HG02852 (cell line): ENCODE data around the gene CNFN.

Experiments used
- ATAC-seq: cut with Tn5 transposase; IDR thresholded peaks from one replicate; pipeline ENCODE4 v1.9.1; 2021; ENCODE audit warnings: mild to moderate bottlenecking, moderate library complexity; ENCODE audit not compliant: unreplicated experiment

Gene CNFN

DNA sequence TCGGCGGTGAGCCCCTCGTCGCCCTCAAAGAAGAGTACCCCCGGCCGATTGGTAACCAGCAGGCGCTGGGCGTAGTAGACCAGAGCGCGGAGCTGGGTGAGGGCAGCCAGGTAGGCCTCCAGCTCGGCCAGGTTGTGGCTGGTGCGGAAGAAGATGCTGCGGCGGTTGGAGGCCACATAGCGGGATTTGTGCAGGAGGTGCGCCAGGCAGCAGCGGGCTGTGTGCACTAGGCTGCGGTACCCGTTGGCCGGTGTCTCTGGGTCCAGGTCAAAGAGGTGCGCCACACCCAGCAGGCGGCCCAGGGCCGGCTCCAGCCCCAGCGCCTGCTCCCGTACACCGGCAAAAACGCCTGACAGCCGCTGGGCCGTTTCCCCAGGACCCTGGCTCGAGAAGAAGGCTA, 20.3 kb upstream of the CNFN start:
- no peak for ATAC-seq

- no peak for ATAC-seq
Measured at GRCh38 chr19:42409477-42409876, 19.4 kb upstream of the CNFN start.

GRCh38 chr19:42407816-42408175, 17.7 kb upstream of the CNFN start:
- no peak for ATAC-seq

GRCh38 chr19:42407085-42407815, 17.2 kb upstream of the CNFN start:
- no peak for ATAC-seq

- ATAC-seq = no peak
Measured at GRCh38 chr19:42406111-42406510, 16.0 kb upstream of the CNFN start.

GRCh38 chr19:42403586-42403985, 13.5 kb upstream of the CNFN start:
- ATAC-seq = no peak

DNA sequence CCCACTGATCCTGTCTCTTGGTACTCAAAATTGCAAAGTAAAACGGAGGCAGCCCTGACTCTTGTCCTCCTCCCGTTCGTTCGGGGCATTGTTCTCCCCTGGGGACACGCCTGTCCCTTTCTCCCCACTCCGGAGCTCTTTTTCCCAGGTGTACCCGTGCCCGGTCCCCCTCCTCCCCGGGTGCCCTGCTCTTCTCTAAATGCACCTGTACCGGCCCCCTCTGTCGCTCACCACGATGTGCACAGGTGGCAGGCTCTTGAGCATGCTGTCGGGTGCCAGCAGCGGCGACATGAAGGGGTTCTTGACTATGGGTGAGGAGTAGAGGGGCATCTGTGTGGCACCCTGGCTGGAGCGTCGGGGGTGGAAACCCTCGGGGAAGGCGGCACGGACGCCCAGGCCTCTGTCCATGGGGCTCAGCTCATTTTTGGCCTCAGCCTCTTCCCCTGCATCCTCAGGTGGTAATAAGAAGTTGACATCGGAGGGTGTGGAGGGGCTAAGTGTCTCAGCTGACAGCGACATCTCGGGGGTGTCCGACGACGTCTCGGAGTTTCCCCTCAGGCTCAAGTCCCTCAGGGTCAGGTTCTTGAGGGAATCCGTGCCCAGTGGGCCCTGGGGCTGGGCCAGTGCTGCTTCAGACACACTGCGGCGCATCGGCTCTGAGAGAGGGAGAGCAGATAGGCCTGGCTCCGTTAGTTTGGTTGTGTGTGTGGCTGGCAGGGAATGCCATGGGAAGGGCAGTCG, 12.4 kb upstream of the CNFN start:
- no peak for ATAC-seq

DNA sequence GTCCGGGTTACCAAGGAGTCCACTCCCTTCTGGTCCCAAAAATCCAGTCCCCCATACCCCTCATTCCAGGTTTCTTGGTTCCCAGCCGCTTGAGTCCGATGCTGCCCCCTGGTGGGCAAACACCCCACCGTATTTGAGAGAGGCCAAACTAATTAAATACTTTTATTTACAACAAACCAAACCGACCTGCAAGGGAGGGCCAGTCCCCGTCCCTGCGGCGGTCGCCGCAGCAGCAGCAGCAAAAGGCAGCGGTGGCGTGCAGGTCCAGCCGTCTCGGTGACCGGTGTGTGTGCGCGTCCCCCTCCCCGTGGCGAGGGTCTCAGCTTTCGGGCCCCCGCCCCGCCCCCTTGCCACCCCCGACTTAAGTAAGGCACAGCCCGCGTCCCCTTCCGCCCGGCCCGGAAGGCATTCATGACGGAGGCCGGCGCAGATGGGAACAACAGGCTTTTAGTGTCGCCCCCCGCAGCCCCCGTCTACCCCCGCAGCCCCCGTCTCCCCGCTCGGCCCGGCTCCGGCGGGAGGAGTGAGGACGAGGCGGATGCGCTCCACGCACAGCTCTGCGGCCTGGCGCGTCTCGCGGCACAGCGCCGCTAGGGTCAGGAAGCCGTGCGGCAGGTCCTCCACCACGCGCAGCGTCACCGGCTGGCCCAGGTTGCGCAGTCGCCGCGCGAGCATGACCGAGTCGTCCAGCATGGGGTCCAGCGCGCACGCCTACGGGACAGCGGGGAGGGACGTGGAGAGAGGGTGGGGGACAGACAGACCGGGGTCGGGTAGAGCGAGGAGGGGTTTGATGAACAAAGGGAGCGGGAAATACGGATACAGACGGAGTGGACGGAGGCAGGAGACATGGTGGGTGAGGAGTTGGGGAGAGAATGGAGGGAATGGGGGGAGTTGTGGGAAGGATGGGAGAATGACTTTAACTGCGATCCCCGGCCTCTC, 11.5 kb upstream of the CNFN start:
- no peak for ATAC-seq

GRCh38 chr19:42400404-42400803, 10.3 kb upstream of the CNFN start:
- ATAC-seq = no peak

DNA sequence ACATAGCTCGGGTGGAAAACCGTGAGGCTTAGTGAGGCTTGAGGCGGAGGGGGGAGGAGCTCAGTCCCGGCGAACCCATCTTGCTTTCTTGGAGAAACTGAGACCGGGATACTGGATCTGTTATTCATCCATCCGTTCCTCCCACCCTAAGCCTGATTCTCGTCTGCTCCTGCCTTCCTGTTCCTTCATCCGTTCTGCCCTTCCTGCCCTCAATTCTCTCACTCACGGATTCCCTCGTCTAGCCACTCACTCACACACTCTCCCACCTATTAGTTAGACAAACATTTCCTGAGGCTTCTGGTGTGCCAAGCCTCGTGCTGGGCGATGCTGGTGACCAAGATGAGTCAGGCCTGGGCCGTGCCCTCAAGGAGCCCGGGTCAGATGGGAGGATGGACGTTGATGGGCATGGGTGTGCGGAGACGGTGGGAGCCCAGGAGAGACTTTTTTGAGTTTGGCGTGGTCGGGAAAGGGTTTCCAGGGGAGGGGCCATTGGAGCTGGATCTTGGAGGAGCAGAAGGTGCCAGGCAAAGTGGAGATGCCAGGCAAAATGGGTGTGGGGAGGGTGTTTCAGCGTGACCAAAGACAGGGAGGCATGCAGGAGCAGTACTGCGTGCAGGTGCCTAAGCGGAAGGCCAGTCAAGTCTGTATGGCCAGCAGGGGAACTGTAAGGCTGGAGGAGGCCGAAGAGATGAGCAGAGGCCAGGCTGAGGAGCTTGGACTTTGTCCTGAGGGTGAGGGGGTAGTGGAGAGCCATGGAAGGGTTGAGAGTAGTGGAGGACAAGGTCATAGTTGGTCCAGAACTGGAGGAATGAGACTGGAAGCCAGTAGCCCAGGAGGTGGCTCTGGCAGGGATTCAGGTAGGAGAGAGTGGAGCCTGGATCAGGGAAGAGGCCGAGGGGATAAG, 7.4 kb upstream of the CNFN start:
- ATAC-seq = no peak

- peak; percentile 96 for ATAC-seq
Measured at GRCh38 chr19:42396381-42397262, 6.5 kb upstream of the CNFN start.

GRCh38 chr19:42394751-42395150, 4.7 kb upstream of the CNFN start:
- no peak for ATAC-seq

- no peak for ATAC-seq
Measured at GRCh38 chr19:42392165-42392564, 2.1 kb upstream of the CNFN start.

GRCh38 chr19:42388851-42389489, 1.1 kb downstream of the CNFN start:
- no peak for ATAC-seq

GRCh38 chr19:42386974-42387707, 3.0 kb downstream of the CNFN start:
- ATAC-seq = no peak

- no peak for ATAC-seq
Measured at GRCh38 chr19:42380155-42380554, 9.9 kb downstream of the CNFN start.

GRCh38 chr19:42378225-42379215, 11.6 kb downstream of the CNFN start:
- ATAC-seq = no peak
